GM19351 (cell line): ENCODE data around the gene WBP11.

ENCODE experiments used
- ATAC-seq: cut with Tn5 transposase; IDR thresholded peaks from one replicate; pipeline ENCODE4 v1.9.1; 2021; ENCODE audit warnings: mild to moderate bottlenecking, moderate library complexity; ENCODE audit not compliant: unreplicated experiment

WBP11 gene

GRCh38 chr12:14803011-14803829 is at the start of gene WBP11, which contains the start of gene C12orf60:
Gene WBP11 (minus strand): TSS chr12:14803478. CDS start chr12:14801383, 2,095 bp downstream.
Gene C12orf60 (plus strand): TSS chr12:14803670. CDS start chr12:14822936, 19,266 bp downstream.
- peak; percentile 99 for ATAC-seq

GRCh38 chr12:14852880-14853279 is 49.6 kb upstream of the WBP11 start:
- ATAC-seq: no peak

GRCh38 chr12:14850929-14851663 is 47.8 kb upstream of the WBP11 start:
- peak; percentile 75 for ATAC-seq

GRCh38 chr12:14849661-14850060 is 46.4 kb upstream of the WBP11 start:
- ATAC-seq: no peak

GRCh38 chr12:14846876-14847580 is 43.8 kb upstream of the WBP11 start:
- no peak for ATAC-seq

- no peak for ATAC-seq
These were observed 42.8 kb upstream of the WBP11 start for GRCh38 chr12:14846042-14846587.

- peak; percentile 55 for ATAC-seq
These were observed 42.1 kb upstream of the WBP11 start for GRCh38 chr12:14845350-14845750.

- ATAC-seq: no peak
These were observed 41.1 kb upstream of the WBP11 start for GRCh38 chr12:14844401-14844800.

- no peak for ATAC-seq
These were observed 40.2 kb upstream of the WBP11 start, which contains the start of gene ART4 for GRCh38 chr12:14843425-14843887. Gene ART4 (minus strand): TSS chr12:14843526. CDS start chr12:14843113, 413 bp downstream.

- ATAC-seq: no peak
These were observed 39.0 kb upstream of the WBP11 start for GRCh38 chr12:14842315-14842714.

GRCh38 chr12:14841761-14842160 is 38.5 kb upstream of the WBP11 start:
- no peak for ATAC-seq

GRCh38 chr12:14840616-14841015 is 37.3 kb upstream of the WBP11 start:
- ATAC-seq: no peak

- ATAC-seq: no peak
These were observed 36.0 kb upstream of the WBP11 start for GRCh38 chr12:14839262-14839661.

- ATAC-seq: no peak
These were observed 33.3 kb upstream of the WBP11 start for GRCh38 chr12:14836336-14837210.

- ATAC-seq: no peak
These were observed 31.2 kb upstream of the WBP11 start for GRCh38 chr12:14834509-14834908.

GRCh38 chr12:14833952-14834351 is 30.7 kb upstream of the WBP11 start:
- ATAC-seq: no peak

- no peak for ATAC-seq
These were observed 30.1 kb upstream of the WBP11 start for GRCh38 chr12:14833336-14833735.

- ATAC-seq: peak; percentile 87
These were observed 25.6 kb upstream of the WBP11 start for GRCh38 chr12:14828892-14829291.

GRCh38 chr12:14827043-14827442 is 23.8 kb upstream of the WBP11 start:
- ATAC-seq: no peak

- no peak for ATAC-seq
These were observed 23.2 kb upstream of the WBP11 start for GRCh38 chr12:14826491-14826890.
